ENCODE results near the gene NCOA7.

Gene NCOA7

GRCh38 chr6:125872259-125872921 lies 81.6 kb downstream of the NCOA7 start:
- TF ChIP-seq, protein P1, sequence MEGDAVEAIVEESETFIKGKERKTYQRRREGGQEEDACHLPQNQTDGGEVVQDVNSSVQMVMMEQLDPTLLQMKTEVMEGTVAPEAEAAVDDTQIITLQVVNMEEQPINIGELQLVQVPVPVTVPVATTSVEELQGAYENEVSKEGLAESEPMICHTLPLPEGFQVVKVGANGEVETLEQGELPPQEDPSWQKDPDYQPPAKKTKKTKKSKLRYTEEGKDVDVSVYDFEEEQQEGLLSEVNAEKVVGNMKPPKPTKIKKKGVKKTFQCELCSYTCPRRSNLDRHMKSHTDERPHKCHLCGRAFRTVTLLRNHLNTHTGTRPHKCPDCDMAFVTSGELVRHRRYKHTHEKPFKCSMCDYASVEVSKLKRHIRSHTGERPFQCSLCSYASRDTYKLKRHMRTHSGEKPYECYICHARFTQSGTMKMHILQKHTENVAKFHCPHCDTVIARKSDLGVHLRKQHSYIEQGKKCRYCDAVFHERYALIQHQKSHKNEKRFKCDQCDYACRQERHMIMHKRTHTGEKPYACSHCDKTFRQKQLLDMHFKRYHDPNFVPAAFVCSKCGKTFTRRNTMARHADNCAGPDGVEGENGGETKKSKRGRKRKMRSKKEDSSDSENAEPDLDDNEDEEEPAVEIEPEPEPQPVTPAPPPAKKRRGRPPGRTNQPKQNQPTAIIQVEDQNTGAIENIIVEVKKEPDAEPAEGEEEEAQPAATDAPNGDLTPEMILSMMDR (IDR thresholded peaks at IDR 0.05; ENCODE audit: low read depth, low read length, missing control alignments): no peak
- no peak overlapping the region for H3K4me3 ChIP-seq (replicated peaks; ENCODE audit: low read depth, low read length)
- DNase-seq (ENCODE audit: extremely low read depth, low read depth): no peak

DNA sequence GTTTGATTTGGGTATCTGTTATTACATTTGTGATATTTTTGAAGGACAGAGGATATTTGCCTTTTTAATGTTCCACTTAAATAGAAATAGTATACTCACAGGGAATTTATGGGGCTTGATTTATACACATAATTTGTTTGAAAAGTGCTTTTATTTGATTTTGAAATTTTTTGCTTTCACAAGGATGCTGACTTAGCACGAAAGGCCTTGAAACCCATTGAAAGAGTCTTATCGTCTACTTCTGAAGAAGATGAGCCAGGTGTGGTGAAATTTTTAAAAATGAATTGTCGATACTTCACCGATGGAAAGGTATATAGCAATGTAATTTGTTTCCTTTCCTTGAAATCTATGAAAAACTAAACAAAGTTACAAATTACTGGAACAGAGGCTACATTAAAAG lies 91.5 kb downstream of the NCOA7 start:
- TF ChIP-seq, protein P1 (IDR thresholded peaks at IDR 0.05; ENCODE audit: low read depth, low read length, missing control alignments): no peak
- DNase-seq (ENCODE audit: extremely low read depth, low read depth): no peak
- no peak overlapping the region for H3K4me3 ChIP-seq (replicated peaks; ENCODE audit: low read depth, low read length)

- TF ChIP-seq, protein P1 (IDR thresholded peaks at IDR 0.05; ENCODE audit: low read depth, low read length, missing control alignments): no peak
- DNase-seq (ENCODE audit: extremely low read depth, low read depth): no peak
- no peak overlapping the region for H3K4me3 ChIP-seq (replicated peaks; ENCODE audit: low read depth, low read length)
Measured at GRCh38 chr6:125884634-125885371, 94.0 kb downstream of the NCOA7 start.

- H3K4me3 ChIP-seq (replicated peaks; ENCODE audit: low read depth, low read length): no peak overlapping the region
- DNase-seq (ENCODE audit: extremely low read depth, low read depth): no peak
- TF ChIP-seq, protein P1 (IDR thresholded peaks at IDR 0.05; ENCODE audit: low read depth, low read length, missing control alignments): no peak
Measured at GRCh38 chr6:125886021-125886420, 95.3 kb downstream of the NCOA7 start.

DNA sequence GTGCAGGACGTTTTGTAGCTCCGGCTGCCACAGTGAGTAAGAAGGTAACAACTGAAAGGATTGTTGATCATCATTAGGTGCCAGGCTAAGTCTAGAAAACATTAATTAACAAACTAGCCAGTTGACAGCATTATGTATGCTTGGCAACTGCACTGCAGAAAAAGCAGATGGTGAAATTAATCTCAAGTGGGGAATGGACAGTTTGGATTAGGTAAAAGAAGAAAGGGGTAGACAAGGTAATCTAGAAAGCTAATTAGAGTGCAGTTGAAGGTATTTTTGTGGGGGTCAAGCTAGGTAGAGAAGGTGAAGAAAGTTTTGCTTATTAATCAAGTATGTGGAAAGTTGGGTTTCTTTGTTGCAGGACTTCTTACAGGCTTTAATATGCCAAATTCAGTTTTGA lies 96.2 kb downstream of the NCOA7 start:
- no peak overlapping the region for H3K4me3 ChIP-seq (replicated peaks; ENCODE audit: low read depth, low read length)
- TF ChIP-seq, protein P1 (IDR thresholded peaks at IDR 0.05; ENCODE audit: low read depth, low read length, missing control alignments): no peak
- no peak for DNase-seq (ENCODE audit: extremely low read depth, low read depth)

DNA sequence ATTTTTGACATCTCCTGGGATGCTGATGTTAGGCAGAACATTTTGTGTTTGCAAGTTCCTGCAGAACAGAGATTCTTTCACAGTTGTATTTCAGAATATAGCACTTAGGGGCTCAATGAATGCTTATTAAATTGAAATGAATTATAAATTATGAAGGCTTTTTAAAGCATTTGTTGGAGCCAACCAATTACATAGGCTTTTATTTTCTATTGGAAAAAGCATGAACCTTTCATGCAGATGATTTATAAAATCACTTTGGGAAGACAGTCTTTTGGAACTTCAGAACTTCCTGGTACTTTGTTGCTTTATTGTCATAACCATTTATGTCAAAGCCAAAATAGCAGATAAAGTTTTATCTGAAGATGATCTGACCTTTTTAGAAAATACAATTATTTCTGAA lies 96.6 kb downstream of the NCOA7 start:
- TF ChIP-seq, protein P1 (IDR thresholded peaks at IDR 0.05; ENCODE audit: low read depth, low read length, missing control alignments): no peak
- no peak for DNase-seq (ENCODE audit: extremely low read depth, low read depth)
- no peak overlapping the region for H3K4me3 ChIP-seq (replicated peaks; ENCODE audit: low read depth, low read length)

Measured in HFF-Myc (cell line).